Thyroid gland (tissue), 4 donors: Measurements from ENCODE around the gene HOXA7. TPM values are rescaled to one million over a fixed set of nuclear protein-coding genes. Genes with fewer than 3 reads are reported as not detected.

ENCODE experiments used
- DNase-seq, 2 donors: peaks; one replicate each; pipeline ENCODE4 v3.0.0-alpha.2; 2019
- H3K27ac ChIP-seq, 3 donors: fragments of 200-600 bp; sonication (generic); 1 replicate in 2 of 3; 2 replicates in 1 of 3; pipeline ENCODE4 v1.5.1; 2016 to 2019; ENCODE audit warnings: mild to moderate bottlenecking in 1 of 3, moderate library complexity in 1 of 3
- H3K27me3 ChIP-seq: fragments of 200-600 bp; sonication (generic); one replicate; pipeline ENCODE4 v1.5.1; 2019
- H3K36me3 ChIP-seq, 2 donors: fragments of 200-600 bp; sonication (generic); one replicate each; pipeline ENCODE4 v1.5.1; 2016 to 2019
- H3K4me1 ChIP-seq, 2 donors: fragments of 200-600 bp; sonication (generic); one replicate each; pipeline ENCODE4 v1.5.1; 2017 to 2019
- H3K4me3 ChIP-seq, 3 donors: fragments of 200-600 bp; sonication (generic); replicated peaks in 1 of 3; 1 replicate in 2 of 3; 2 replicates in 1 of 3; pipeline ENCODE4 v1.5.1; 2016; ENCODE audit warnings: mild to moderate bottlenecking in 1 of 3
- H3K9me3 ChIP-seq: fragments of 200-600 bp; sonication (generic); one replicate; pipeline ENCODE4 v1.5.1; 2017
- POLR2A ChIP-seq, 2 donors: fragments of 450-650 bp; IDR thresholded peaks; one replicate each; pipeline ENCODE4 v1.6.1; 2017; ENCODE audit warnings: antibody characterized with exemption in 2 of 2, mild to moderate bottlenecking in 2 of 2, moderate library complexity in 1 of 2
- WGBS, 2 donors: methylation state at CpG; one replicate each; pipeline ENCODE4 v1.1.5; 2017; 5-methylcytosine and 5-hydroxymethylcytosine counted together
- intact Hi-C: fragments of 100-400 bp; cut with DNase I; formaldehyde crosslinking; loops from one replicate; pipeline ENCODE4 v1.15.1; 2023
- total RNA-seq, 4 donors: library from RNA; depleted of rRNA; stranded (reverse); fragments of >200 nt; gene quantifications; one replicate each; pipeline ENCODE4 v1.2.3, GENCODE V29; 2016
- TF ChIP-seq, protein P1 (sequence below), 6 experiments: fragments of 200-600 bp in 3 of 6; fragments of 450-650 bp in 3 of 6; sonication (generic) in 3 of 6; IDR thresholded peaks; one replicate each; pipeline ENCODE4 v1.5.1; 2016 to 2019; ENCODE audit warnings: antibody characterized with exemption in 6 of 6, mild to moderate bottlenecking in 2 of 6, inconsistent platforms in 1 of 6, moderate library complexity in 1 of 6

The HOXA7 gene
- total RNA-seq, 4 donors from 2014 or later: 0.34 to 2.1 (median 0.74) TPM

DNA sequence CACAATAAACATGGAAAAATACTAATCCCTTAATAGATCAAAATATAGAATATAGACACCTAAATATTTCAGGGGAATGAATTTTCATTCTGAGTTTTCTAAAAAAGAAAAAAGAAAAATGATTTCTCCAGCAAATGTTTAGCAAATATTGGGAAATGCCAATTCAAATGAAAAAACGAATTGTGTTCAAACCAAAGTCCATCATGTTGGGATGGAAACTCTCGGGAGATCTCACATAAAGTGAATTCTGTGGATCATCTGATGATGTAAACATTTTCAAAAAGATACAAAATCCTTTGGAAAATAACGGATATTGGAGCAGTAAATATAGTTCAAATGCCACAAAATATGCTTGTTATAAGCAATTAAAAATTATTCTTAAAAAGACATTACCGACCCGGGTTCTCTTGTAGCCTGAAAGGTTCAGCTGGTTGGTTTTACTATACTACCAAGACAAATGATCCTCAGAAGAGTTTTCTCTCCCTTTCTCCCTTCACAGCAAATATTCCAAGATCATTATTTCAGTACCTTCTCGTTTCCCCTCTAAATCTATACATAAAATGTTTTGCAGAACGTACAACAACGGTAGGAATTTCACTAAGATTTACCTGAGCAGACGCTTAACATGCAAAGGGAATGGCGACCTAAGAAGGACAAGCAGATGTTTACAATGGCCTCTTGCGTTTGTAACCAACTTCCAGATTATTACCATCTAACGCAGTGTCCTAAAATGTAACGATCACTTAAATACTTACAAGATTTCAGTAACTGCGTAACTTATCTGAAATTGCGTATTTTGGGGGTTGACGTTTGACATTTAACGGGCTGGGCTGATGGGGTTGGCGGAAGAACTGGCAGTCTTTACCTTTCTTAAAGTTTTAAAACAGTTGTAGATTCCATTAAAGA is 40.9 kb upstream of the HOXA7 start:
- H3K27me3 ChIP-seq: peaks cover 75% of the 10 kb centered on the region
- no peak overlapping the region for H3K4me3 ChIP-seq
- 25 to 27% methylated on average over 18 of the region's 18 CpGs for WGBS, 2 donors
- intact Hi-C loops: loop anchor here (5.0 to 10.0 kb wide), 2 partner anchors 825 to 897 kb away; no protein-coding TSS in a partner anchor
- no peak for TF ChIP-seq POLR2A (IDR thresholded peaks at IDR 0.05)
- TF ChIP-seq, protein P1, sequence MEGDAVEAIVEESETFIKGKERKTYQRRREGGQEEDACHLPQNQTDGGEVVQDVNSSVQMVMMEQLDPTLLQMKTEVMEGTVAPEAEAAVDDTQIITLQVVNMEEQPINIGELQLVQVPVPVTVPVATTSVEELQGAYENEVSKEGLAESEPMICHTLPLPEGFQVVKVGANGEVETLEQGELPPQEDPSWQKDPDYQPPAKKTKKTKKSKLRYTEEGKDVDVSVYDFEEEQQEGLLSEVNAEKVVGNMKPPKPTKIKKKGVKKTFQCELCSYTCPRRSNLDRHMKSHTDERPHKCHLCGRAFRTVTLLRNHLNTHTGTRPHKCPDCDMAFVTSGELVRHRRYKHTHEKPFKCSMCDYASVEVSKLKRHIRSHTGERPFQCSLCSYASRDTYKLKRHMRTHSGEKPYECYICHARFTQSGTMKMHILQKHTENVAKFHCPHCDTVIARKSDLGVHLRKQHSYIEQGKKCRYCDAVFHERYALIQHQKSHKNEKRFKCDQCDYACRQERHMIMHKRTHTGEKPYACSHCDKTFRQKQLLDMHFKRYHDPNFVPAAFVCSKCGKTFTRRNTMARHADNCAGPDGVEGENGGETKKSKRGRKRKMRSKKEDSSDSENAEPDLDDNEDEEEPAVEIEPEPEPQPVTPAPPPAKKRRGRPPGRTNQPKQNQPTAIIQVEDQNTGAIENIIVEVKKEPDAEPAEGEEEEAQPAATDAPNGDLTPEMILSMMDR (IDR thresholded peaks at IDR 0.05): no peak
- no peaks in the 10 kb centered on the region for H3K9me3 ChIP-seq
- DNase-seq: no peak
- H3K36me3 ChIP-seq: no peaks in the 10 kb centered on the region
- peaks cover 11 to 36% of the 10 kb centered on the region in 2 donors for H3K4me1 ChIP-seq
- H3K27ac ChIP-seq: no peak overlapping the region

DNA sequence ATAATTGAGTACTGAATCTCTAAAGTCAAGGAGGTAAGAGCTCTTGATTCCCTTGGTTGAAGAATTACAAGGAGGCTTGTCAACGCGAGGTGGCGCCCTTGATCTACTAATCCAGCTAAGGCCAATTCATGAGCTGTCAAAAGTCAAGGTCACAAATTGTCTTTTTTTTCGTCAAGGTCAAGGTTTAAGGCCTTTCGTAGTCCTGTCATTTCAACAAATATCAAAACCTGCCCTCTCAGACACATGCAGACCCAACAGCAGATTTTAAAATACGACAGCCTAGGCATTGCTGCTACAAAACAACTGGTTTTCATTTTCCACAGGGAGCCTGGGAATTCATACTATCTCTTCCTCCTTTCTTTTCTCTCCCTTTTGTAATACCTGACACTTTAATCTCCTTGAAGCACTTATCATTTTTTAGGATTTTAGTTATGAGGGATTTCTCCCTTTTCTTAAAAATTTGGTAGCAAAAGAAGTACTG is 39.9 kb upstream of the HOXA7 start:
- 1 to 8% methylated on average over 6 of the region's 6 CpGs for whole genome bisulfite sequencing, 2 donors
- Histone ChIP-seq H3K27me3 (peaks cover 75% of the 10 kb centered on the region), H3K27ac (no peak overlapping the region), H3K4me3 (no peak overlapping the region), H3K36me3 (no peaks in the 10 kb centered on the region), H3K4me1 (peaks cover 11 to 39% of the 10 kb centered on the region in 2 donors), H3K9me3 (no peaks in the 10 kb centered on the region)
- TF ChIP-seq POLR2A (IDR thresholded peaks at IDR 0.05): no peak
- TF ChIP-seq, protein P1 (IDR thresholded peaks at IDR 0.05): peak in 5 of 6 experiments; percentile 57 to 81 (median 73)
- intact Hi-C loops: loop anchor here (5.0 to 10.0 kb wide), 2 partner anchors 826 to 898 kb away; no protein-coding TSS in a partner anchor
- DNase-seq: peak; percentile 87 to 91

DNA sequence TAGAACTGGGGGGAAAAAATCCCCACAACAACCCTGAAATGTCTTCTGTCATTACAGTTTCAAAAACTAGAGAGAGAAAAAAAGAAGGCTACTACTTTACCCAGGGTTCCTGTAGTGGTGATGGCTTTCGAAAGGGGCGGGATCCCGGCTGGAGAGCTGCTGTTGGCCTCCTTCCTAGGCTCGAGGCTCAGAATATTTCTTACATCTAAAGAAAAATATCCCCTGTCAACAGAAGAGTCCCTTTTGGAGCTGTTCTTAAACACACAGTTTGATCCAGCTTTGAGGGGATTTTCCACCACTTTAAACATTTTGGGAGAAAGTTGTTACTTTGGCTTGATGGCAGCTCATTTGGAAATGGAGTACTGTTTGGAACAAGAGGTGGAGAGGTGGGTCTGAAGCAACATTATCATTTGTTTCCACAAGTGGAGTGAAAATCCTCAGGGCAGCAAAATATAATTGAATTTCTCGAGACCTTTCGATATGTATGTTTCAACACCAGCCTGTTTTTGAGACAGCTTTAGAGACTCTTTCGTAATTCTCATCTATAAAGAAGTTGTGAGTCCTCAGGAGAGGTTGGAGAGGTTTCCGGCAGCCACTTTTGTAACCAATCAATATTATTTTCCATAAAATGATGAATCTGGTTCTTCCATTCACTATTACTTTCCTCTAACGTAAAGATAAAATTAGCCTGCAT is 38.4 kb upstream of the HOXA7 start:
- WGBS, 2 donors: 40 to 52% methylated on average over 9 of the region's 9 CpGs
- TF ChIP-seq POLR2A (IDR thresholded peaks at IDR 0.05): no peak
- TF ChIP-seq, protein P1 (IDR thresholded peaks at IDR 0.05): no peak
- Histone ChIP-seq H3K4me3 (no peak overlapping the region), H3K27ac (no peak overlapping the region), H3K27me3 (peaks cover 76% of the 10 kb centered on the region), H3K36me3 (no peaks in the 10 kb centered on the region), H3K4me1 (peaks cover 11 to 30% of the 10 kb centered on the region in 2 donors), H3K9me3 (no peaks in the 10 kb centered on the region)
- no peak for DNase-seq
- intact Hi-C loops: loop anchor here (5.0 to 10.0 kb wide), 2 partner anchors 827 to 900 kb away; no protein-coding TSS in a partner anchor

DNA sequence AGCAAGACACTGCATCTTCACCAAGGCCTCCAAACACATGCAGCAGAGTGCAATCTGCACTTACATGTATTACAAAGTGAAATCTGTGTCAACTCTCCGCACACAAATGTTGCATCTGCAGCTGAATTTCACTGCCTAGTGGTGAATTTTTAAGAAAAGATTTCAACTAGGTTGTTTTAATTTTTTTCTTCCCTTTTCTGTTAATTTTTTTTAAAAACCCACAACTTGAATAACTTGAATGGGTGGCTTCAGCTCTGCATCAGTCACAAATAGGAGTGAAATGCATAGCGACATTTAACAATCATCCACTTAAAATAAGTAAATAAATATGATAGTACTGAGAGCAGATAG is 37.5 kb upstream of the HOXA7 start:
- Histone ChIP-seq H3K27ac (no peak overlapping the region), H3K9me3 (no peaks in the 10 kb centered on the region), H3K4me3 (no peak overlapping the region), H3K4me1 (peaks cover 12 to 28% of the 10 kb centered on the region in 2 donors), H3K36me3 (no peaks in the 10 kb centered on the region), H3K27me3 (peaks cover 80% of the 10 kb centered on the region)
- intact Hi-C loops: loop anchor here (10.0 kb wide), 1 partner anchor 901 kb away; no protein-coding TSS in a partner anchor
- DNase-seq: no peak
- TF ChIP-seq, protein P1 (IDR thresholded peaks at IDR 0.05): no peak
- TF ChIP-seq POLR2A (IDR thresholded peaks at IDR 0.05): no peak
- WGBS, 2 donors: 48 to 59% methylated on average over 2 of the region's 2 CpGs
